Measurements from ENCODE around the gene POLA1.

DNA sequence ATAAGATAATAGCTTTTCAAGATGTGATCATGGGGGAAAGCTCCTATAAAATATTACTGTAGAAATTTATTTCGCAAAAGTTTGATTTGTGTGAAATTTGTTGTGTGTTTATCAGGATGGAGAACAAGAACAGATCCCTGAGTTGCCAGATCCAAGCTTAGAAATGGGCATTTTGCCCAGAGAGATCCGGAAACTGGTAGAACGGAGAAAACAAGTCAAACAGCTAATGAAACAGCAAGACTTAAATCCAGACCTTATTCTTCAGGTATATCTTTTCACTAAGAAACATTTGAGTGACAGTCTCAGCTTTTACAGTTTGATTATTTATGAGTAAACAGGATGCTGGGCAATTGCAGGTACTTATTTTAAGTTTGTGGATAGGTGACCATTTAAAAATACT is 54.5 kb downstream of the POLA1 start:
- TF ChIP-seq, protein P1, sequence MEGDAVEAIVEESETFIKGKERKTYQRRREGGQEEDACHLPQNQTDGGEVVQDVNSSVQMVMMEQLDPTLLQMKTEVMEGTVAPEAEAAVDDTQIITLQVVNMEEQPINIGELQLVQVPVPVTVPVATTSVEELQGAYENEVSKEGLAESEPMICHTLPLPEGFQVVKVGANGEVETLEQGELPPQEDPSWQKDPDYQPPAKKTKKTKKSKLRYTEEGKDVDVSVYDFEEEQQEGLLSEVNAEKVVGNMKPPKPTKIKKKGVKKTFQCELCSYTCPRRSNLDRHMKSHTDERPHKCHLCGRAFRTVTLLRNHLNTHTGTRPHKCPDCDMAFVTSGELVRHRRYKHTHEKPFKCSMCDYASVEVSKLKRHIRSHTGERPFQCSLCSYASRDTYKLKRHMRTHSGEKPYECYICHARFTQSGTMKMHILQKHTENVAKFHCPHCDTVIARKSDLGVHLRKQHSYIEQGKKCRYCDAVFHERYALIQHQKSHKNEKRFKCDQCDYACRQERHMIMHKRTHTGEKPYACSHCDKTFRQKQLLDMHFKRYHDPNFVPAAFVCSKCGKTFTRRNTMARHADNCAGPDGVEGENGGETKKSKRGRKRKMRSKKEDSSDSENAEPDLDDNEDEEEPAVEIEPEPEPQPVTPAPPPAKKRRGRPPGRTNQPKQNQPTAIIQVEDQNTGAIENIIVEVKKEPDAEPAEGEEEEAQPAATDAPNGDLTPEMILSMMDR (tag by site-specific recombination; IDR thresholded peaks at IDR 0.05) = no peak
- TF ChIP-seq ZNF324 (tag by site-specific recombination; IDR thresholded peaks at IDR 0.05) = no peak
- TF ChIP-seq, protein P2, sequence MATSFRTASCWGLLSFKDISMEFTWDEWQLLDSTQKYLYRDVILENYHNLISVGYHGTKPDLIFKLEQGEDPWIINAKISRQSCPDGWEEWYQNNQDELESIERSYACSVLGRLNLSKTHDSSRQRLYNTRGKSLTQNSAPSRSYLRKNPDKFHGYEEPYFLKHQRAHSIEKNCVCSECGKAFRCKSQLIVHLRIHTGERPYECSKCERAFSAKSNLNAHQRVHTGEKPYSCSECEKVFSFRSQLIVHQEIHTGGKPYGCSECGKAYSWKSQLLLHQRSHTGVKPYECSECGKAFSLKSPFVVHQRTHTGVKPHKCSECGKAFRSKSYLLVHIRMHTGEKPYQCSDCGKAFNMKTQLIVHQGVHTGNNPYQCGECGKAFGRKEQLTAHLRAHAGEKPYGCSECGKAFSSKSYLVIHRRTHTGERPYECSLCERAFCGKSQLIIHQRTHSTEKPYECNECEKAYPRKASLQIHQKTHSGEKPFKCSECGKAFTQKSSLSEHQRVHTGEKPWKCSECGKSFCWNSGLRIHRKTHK (tag by site-specific recombination; IDR thresholded peaks at IDR 0.05) = no peak
- no peak for TF ChIP-seq ZNF202 (tag by site-specific recombination; IDR thresholded peaks at IDR 0.05; ENCODE audit: borderline replicate concordance)
- TF ChIP-seq, protein P3, sequence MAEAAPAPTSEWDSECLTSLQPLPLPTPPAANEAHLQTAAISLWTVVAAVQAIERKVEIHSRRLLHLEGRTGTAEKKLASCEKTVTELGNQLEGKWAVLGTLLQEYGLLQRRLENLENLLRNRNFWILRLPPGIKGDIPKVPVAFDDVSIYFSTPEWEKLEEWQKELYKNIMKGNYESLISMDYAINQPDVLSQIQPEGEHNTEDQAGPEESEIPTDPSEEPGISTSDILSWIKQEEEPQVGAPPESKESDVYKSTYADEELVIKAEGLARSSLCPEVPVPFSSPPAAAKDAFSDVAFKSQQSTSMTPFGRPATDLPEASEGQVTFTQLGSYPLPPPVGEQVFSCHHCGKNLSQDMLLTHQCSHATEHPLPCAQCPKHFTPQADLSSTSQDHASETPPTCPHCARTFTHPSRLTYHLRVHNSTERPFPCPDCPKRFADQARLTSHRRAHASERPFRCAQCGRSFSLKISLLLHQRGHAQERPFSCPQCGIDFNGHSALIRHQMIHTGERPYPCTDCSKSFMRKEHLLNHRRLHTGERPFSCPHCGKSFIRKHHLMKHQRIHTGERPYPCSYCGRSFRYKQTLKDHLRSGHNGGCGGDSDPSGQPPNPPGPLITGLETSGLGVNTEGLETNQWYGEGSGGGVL (tag by site-specific recombination; IDR thresholded peaks at IDR 0.05) = no peak
- TF ChIP-seq YY1 (tag by site-specific recombination; IDR thresholded peaks at IDR 0.05) = no peak
